Right renal pelvis (tissue), 4 donors: ENCODE measurements around the gene HIGD2A. TPM values are rescaled to one million over a fixed set of nuclear protein-coding genes. Genes with fewer than 3 reads are reported as not detected.

Experiments
- DNase-seq, 4 donors: peaks; one replicate each; pipeline ENCODE4 v3.0.0-alpha.2; 2013; ENCODE audit warnings: low read depth in 4 of 4, low spot score in 3 of 4, missing footprints in 1 of 4
- polyA plus RNA-seq, 4 donors: library from polyadenylated mRNA; unstranded; fragments of 120-200 nt; gene quantifications; one replicate each; pipeline ENCODE4 v1.2.1, GENCODE V29; 2013; ENCODE audit not compliant: insufficient read length in 4 of 4

The HIGD2A gene
- polyA plus RNA-seq, 4 donors = 106 to 132 (median 111) TPM

- no peak for DNase-seq
These were observed 19.8 kb upstream of the HIGD2A start for GRCh38 chr5:176368726-176369125.

- DNase-seq = no peak
These were observed 18.4 kb upstream of the HIGD2A start for GRCh38 chr5:176369934-176370711.

GRCh38 chr5:176371621-176372539 lies 16.7 kb upstream of the HIGD2A start:
- DNase-seq = no peak

GRCh38 chr5:176373100-176373818 lies 15.3 kb upstream of the HIGD2A start:
- no peak for DNase-seq

GRCh38 chr5:176379881-176380280 lies 8.7 kb upstream of the HIGD2A start:
- no peak for DNase-seq

GRCh38 chr5:176381423-176381822 lies 7.1 kb upstream of the HIGD2A start:
- DNase-seq = no peak

- no peak for DNase-seq
These were observed 6.6 kb upstream of the HIGD2A start for GRCh38 chr5:176381979-176382378.

GRCh38 chr5:176382721-176383120 lies 5.8 kb upstream of the HIGD2A start:
- DNase-seq = no peak

- no peak for DNase-seq
These were observed 5.2 kb upstream of the HIGD2A start for GRCh38 chr5:176383248-176383905.

GRCh38 chr5:176383961-176384360 lies 4.6 kb upstream of the HIGD2A start:
- DNase-seq = no peak

- no peak for DNase-seq
These were observed 4.1 kb upstream of the HIGD2A start for GRCh38 chr5:176384366-176384930.

GRCh38 chr5:176384991-176385390 lies 3.6 kb upstream of the HIGD2A start:
- DNase-seq = no peak

- no peak for DNase-seq
These were observed 2.1 kb upstream of the HIGD2A start for GRCh38 chr5:176386491-176386890.

- no peak for DNase-seq
These were observed 1.1 kb upstream of the HIGD2A start for GRCh38 chr5:176387384-176387925.

- DNase-seq = no peak
These were observed 528 bp upstream of the HIGD2A start for GRCh38 chr5:176388003-176388443.

GRCh38 chr5:176389135-176390123 lies 878 bp downstream of the HIGD2A start:
- DNase-seq = peak in 1 of 4 donors; percentile 94

GRCh38 chr5:176391479-176391878 lies 2.9 kb downstream of the HIGD2A start:
- no peak for DNase-seq

GRCh38 chr5:176391999-176392398 lies 3.4 kb downstream of the HIGD2A start:
- DNase-seq = no peak

GRCh38 chr5:176392526-176392925 lies 4.0 kb downstream of the HIGD2A start:
- DNase-seq = no peak
